ENCODE results near the gene CPNE6. TPM values are rescaled to one million over a fixed set of nuclear protein-coding genes. Genes with fewer than 3 reads are reported as not detected.

The CPNE6 gene
- total and polyA plus RNA-seq, 2 of the 13 experiments (the other 11 are each of a cell fraction or from before 2014, with no cell fraction given), result not detected

- TF ChIP-seq KDM1A (CRISPR knock-in tag; IDR thresholded peaks at IDR 0.05) (peak; percentile 97), HMGXB4 (CRISPR knock-in tag; IDR thresholded peaks at IDR 0.05; ENCODE audit: borderline replicate concordance in 1 of 2, low read depth in 1 of 2) (peak; percentile 97), ZNF30 (CRISPR knock-in tag; IDR thresholded peaks at IDR 0.05) (no peak), ZNF766 (CRISPR knock-in tag; IDR thresholded peaks at IDR 0.05; ENCODE audit: borderline replicate concordance) (peak; percentile 85; the same call in 1 of the 2 replicates), IRF1 (CRISPR knock-in tag; IDR thresholded peaks at IDR 0.05; ENCODE audit: low read depth) (no peak), ZZZ3 (CRISPR knock-in tag; IDR thresholded peaks at IDR 0.05; ENCODE audit: borderline replicate concordance) (peak; percentile 89; the same call in 1 of the 2 replicates), ETV6 (CRISPR knock-in tag; conservative IDR thresholded peaks at IDR 0.05) (peak; percentile 93), NR2F2 (IDR thresholded peaks at IDR 0.05; ENCODE audit: borderline replicate concordance, low read depth) (no peak), MAF1 (CRISPR knock-in tag; IDR thresholded peaks at IDR 0.05; ENCODE audit: borderline replicate concordance) (peak; percentile 68; the same call in 1 of the 2 replicates), REST (IDR thresholded peaks at IDR 0.05; ENCODE audit: borderline replicate concordance in 1 of 2, low read depth in 1 of 2, low read length in 2 of 2) (peak in 1 of 2 experiments; percentile 83; a peak in 2 of 4 replicates), ZNF567 (CRISPR knock-in tag; IDR thresholded peaks at IDR 0.05; ENCODE audit: borderline replicate concordance) (peak; percentile 88; the same call in 1 of the 2 replicates), ZBTB44 (CRISPR knock-in tag; IDR thresholded peaks at IDR 0.05) (peak; percentile 41; the same call in 1 of the 2 replicates), ZSCAN29 (CRISPR knock-in tag; conservative IDR thresholded peaks at IDR 0.05) (peak; percentile 99), ZFYVE20 (CRISPR knock-in tag; IDR thresholded peaks at IDR 0.05; ENCODE audit: borderline replicate concordance, low read depth) (no peak), IRF9 (CRISPR knock-in tag; IDR thresholded peaks at IDR 0.05; ENCODE audit: borderline replicate concordance) (peak; percentile 99), ZBTB34 (CRISPR knock-in tag; IDR thresholded peaks at IDR 0.05) (peak; percentile 91; the same call in 1 of the 2 replicates), HNF4A (CRISPR knock-in tag; IDR thresholded peaks at IDR 0.05) (peak; percentile 100)
Measured at GRCh38 chr14:24113801-24114531, 42.6 kb downstream of the CPNE6 start (continued).

Data from HepG2 (cell line).